Subcutaneous abdominal adipose tissue (tissue), 5 donors: ENCODE data around the gene MINDY4B.

Experiments
- H3K27ac ChIP-seq: one replicate; pipeline ENCODE4 v1.7.0; 2013; ENCODE audit warnings: low read depth, mild to moderate bottlenecking, inconsistent platforms, low read length, moderate library complexity
- H3K27me3 ChIP-seq, 5 donors: one replicate each; pipeline ENCODE4 v1.7.0; 2013; ENCODE audit warnings: low read length in 5 of 5, inconsistent platforms in 1 of 5; ENCODE audit not compliant: control insufficient read depth in 5 of 5, insufficient read depth in 4 of 5
- H3K36me3 ChIP-seq, 5 donors: one replicate each; pipeline ENCODE4 v1.7.0; 2013; ENCODE audit warnings: low read length in 5 of 5; ENCODE audit not compliant: control insufficient read depth in 5 of 5, insufficient read depth in 5 of 5
- H3K4me1 ChIP-seq, 5 donors: one replicate each; pipeline ENCODE4 v1.7.0; 2013; ENCODE audit warnings: low read length in 5 of 5, mild to moderate bottlenecking in 3 of 5, moderate library complexity in 1 of 5; ENCODE audit not compliant: control insufficient read depth in 5 of 5, insufficient read depth in 5 of 5
- H3K4me3 ChIP-seq, 5 donors: one replicate each; pipeline ENCODE4 v1.7.0; 2013; ENCODE audit warnings: low read length in 5 of 5, low read depth in 1 of 5
- H3K9ac ChIP-seq, 5 donors: one replicate each; pipeline ENCODE4 v1.7.0; 2013; ENCODE audit warnings: low read length in 5 of 5, mild to moderate bottlenecking in 4 of 5, moderate library complexity in 3 of 5
- H3K9me3 ChIP-seq, 5 donors: one replicate each; pipeline ENCODE4 v1.7.0; 2013; ENCODE audit warnings: low read length in 5 of 5; ENCODE audit not compliant: control insufficient read depth in 5 of 5
- donor health status: healthy.
- donor health status: healthy.
- donor health status: healthy.
- donor health status: healthy.
- donor health status: healthy.

The MINDY4B gene

GRCh38 chr3:150830094-150830681, 75.1 kb downstream of the MINDY4B start:
- Histone ChIP-seq H3K27ac (no peak overlapping the region), H3K4me1 (no peaks in the 10 kb centered on the region), H3K27me3 (peaks cover 0 to 4% (median 0%) of the 10 kb centered on the region in 5 donors), H3K9ac (no peak overlapping the region), H3K36me3 (no peaks in the 10 kb centered on the region), H3K9me3 (peaks cover 0 to 6% (median 0%) of the 10 kb centered on the region in 5 donors), H3K4me3 (no peak overlapping the region)

GRCh38 chr3:150829408-150829807, 75.8 kb downstream of the MINDY4B start:
- no peaks in the 10 kb centered on the region for H3K36me3 ChIP-seq
- H3K27ac ChIP-seq = no peak overlapping the region
- no peak overlapping the region for H3K9ac ChIP-seq
- no peaks in the 10 kb centered on the region for H3K4me1 ChIP-seq
- peaks cover 0 to 4% (median 0%) of the 10 kb centered on the region in 5 donors for H3K27me3 ChIP-seq
- peaks cover 0 to 6% (median 0%) of the 10 kb centered on the region in 5 donors for H3K9me3 ChIP-seq
- no peak overlapping the region for H3K4me3 ChIP-seq

DNA sequence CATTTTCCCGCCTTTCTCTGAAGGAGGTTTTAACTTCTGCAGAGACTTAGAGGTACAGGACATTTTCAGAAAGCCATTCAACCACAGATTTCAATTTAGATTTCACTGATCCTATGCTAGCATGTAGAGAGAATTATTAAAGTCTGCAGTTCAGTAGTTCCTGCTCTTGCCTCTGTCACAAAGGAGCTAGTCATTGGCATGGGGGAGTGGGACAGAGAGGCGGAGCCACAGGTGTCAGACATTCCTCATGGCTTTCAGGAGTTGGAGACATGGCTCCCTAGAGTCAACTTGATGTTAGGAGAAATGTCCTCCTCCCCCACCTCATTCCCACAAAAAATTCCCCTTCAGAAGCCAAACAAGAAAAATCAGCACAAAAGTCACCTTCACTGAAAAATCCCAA, 76.2 kb downstream of the MINDY4B start:
- Histone ChIP-seq H3K9ac (no peak overlapping the region), H3K4me1 (no peaks in the 10 kb centered on the region), H3K27ac (no peak overlapping the region), H3K4me3 (no peak overlapping the region), H3K9me3 (peaks cover 0 to 6% (median 0%) of the 10 kb centered on the region in 5 donors), H3K27me3 (peaks cover 0 to 4% (median 0%) of the 10 kb centered on the region in 5 donors), H3K36me3 (no peaks in the 10 kb centered on the region)

DNA sequence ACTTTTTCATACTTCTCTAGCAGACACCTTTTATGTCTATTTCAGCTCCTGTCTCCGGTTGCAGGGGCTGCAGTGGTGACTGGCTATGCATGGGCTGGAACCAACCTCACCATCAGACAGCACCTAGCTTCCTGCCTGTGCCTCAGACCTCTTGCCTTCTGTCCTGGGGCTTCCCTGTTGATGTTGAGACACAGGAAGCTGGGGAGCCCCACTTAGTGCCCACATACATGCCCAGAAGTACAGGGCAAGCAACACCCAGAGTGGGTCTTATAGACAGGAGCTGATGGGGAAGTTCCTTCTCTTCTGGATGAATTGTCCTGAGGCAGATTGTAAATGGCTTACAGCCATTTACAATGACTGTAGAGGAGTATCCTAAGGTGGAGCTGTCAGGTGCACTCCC, 77.0 kb downstream of the MINDY4B start:
- no peaks in the 10 kb centered on the region for H3K4me1 ChIP-seq
- no peaks in the 10 kb centered on the region for H3K36me3 ChIP-seq
- no peak overlapping the region for H3K4me3 ChIP-seq
- H3K9ac ChIP-seq = no peak overlapping the region
- peaks cover 0 to 6% (median 0%) of the 10 kb centered on the region in 5 donors for H3K9me3 ChIP-seq
- H3K27me3 ChIP-seq = peaks cover 0 to 4% (median 0%) of the 10 kb centered on the region in 5 donors
- H3K27ac ChIP-seq = no peak overlapping the region

DNA sequence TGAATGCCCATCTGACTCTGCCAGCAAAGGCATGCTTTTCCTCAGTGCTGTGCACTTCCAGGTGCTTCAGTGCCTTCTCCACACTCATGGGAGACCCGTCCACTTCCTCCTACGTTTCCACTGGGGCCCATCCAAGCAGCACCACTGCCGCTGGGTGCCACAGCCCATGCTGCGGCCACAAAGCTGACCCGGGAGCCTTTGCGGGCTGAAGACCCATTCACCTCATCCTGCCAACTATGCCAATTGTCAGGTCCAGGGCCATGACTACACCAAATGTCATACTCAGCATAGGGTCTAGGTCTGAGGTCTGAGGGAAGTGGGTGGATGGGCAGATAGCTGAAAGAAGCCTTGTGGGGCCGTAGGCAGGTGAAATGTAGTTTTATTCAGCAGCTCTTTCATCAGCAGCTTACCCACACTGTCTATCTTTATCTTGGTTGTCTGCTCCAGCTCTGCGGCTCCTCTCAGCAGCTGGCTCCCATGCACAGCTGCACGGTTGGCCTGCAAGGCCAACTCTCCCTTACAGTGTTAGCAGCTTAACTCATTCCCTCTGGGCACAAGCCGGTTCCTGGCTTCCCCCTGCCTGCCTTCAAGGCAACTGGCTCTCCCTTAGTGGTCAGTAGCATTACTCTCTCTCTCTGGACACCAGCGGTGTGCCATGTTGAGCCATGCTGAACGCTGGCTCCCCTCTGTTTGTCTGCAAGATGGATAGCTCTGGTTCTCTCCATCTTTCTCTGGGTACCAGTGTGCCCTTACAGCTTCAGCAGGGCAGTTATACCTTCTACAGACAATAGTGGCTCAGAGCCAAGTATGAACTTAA, 78.6 kb downstream of the MINDY4B start:
- peaks cover 0 to 6% (median 0%) of the 10 kb centered on the region in 5 donors for H3K9me3 ChIP-seq
- peaks cover 0 to 4% (median 0%) of the 10 kb centered on the region in 5 donors for H3K27me3 ChIP-seq

GRCh38 chr3:150825916-150826377, 79.3 kb downstream of the MINDY4B start:
- Histone ChIP-seq H3K27me3 (peaks cover 0 to 4% (median 0%) of the 10 kb centered on the region in 5 donors), H3K27ac (no peak overlapping the region), H3K36me3 (no peaks in the 10 kb centered on the region), H3K9ac (no peak overlapping the region), H3K4me3 (no peak overlapping the region), H3K4me1 (no peaks in the 10 kb centered on the region), H3K9me3 (peaks cover 0 to 5% (median 0%) of the 10 kb centered on the region in 5 donors)

More for the DNA sequence above, 78.6 kb downstream of the MINDY4B start:
- no peaks in the 10 kb centered on the region for H3K36me3 ChIP-seq
- H3K9ac ChIP-seq = no peak overlapping the region
- no peak overlapping the region for H3K27ac ChIP-seq
- no peak overlapping the region for H3K4me3 ChIP-seq
- no peaks in the 10 kb centered on the region for H3K4me1 ChIP-seq

DNA sequence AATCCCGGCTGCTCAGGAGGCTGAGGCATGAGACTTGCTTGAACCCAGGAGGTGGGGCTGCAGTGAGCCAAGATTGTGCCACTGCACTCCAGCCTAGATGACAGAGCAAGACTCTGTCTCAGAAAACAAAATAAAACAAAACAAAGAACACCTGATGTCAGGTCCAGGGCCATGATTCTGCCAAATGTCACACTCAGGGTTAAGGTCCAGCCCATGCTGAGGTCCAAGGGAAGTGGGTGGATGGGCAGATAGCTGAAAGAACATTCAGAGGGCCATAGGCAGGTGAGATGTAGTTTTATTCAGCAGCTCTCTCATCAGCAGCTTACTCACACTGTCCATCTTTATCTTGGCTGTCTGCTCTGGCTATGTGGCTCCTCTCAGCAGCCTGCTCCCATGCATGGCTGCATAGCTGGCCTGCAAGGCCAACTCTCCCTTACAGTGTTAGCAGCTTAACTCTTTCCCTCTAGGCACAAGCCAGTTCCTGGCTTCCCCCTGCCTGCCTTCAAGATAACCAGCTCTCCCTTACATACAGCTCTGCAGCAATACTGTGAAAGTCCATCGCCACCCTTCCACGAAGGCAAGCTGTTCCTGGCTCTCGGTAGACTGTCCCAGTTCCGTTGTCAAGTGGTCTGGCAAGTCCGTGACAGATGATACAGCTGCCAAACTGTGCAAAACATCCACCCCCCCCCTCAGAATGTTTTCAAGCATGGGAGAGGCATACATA, 79.9 kb downstream of the MINDY4B start:
- Histone ChIP-seq H3K4me1 (no peaks in the 10 kb centered on the region), H3K27ac (no peak overlapping the region), H3K9ac (no peak overlapping the region), H3K27me3 (peaks cover 0 to 4% (median 0%) of the 10 kb centered on the region in 5 donors), H3K36me3 (no peaks in the 10 kb centered on the region), H3K4me3 (no peak overlapping the region), H3K9me3 (no peaks in the 10 kb centered on the region)

GRCh38 chr3:150823277-150823676, 82.0 kb downstream of the MINDY4B start:
- peaks cover 0 to 4% (median 0%) of the 10 kb centered on the region in 5 donors for H3K27me3 ChIP-seq
- no peaks in the 10 kb centered on the region for H3K36me3 ChIP-seq
- H3K27ac ChIP-seq = no peak overlapping the region
- H3K9me3 ChIP-seq = no peaks in the 10 kb centered on the region
- H3K4me3 ChIP-seq = no peak overlapping the region
- H3K9ac ChIP-seq = no peak overlapping the region
- no peaks in the 10 kb centered on the region for H3K4me1 ChIP-seq

DNA sequence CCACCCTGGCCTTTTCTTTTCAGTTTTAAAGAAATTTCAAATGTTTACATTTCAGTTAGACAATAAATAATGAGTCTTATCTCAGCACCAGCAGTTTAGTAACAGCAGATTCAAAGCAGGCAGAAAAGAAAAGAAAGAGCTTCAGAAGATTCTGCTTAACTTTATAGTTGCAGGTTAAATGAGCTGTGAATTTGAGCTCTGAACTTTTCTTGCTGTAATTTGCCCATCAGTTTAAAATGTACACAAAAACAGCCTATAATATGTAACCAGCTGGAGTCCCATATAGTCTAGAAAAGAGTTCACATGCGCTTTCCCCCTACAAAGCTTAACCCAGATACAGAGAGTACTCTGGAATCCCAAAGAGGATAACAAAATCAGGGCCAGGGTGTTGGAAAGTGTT, 82.6 kb downstream of the MINDY4B start:
- Histone ChIP-seq H3K9ac (no peak overlapping the region), H3K27ac (no peak overlapping the region), H3K4me3 (no peak overlapping the region), H3K27me3 (peaks cover 0 to 4% (median 0%) of the 10 kb centered on the region in 5 donors), H3K36me3 (no peaks in the 10 kb centered on the region), H3K9me3 (no peaks in the 10 kb centered on the region), H3K4me1 (no peaks in the 10 kb centered on the region)
